PFSK-1 (cell line): Measurements from ENCODE around the gene TSPAN3.

Experiments
- FOXP2 ChIP-seq: optimal IDR thresholded peaks from 2 replicates; pipeline ENCODE3; 2011; ENCODE audit warnings: borderline replicate concordance, control low read depth, inconsistent platforms; ENCODE audit not compliant: insufficient read depth; ENCODE audit errors: extremely low read length, extremely low read depth
- POLR2AphosphoS5 ChIP-seq: IDR thresholded peaks from 2 replicates; pipeline ENCODE4 v1.6.1; 2012; ENCODE audit warnings: low read depth, mild to moderate bottlenecking, control low read depth, low read length, moderate library complexity
- SIN3A ChIP-seq: IDR thresholded peaks from 2 replicates; pipeline ENCODE4 v1.6.1; 2012; ENCODE audit warnings: mild to moderate bottlenecking, low read length, moderate library complexity, borderline replicate concordance; ENCODE audit not compliant: insufficient read depth
- TAF1 ChIP-seq: IDR thresholded peaks from 2 replicates; pipeline ENCODE4 v1.6.1; 2012; ENCODE audit warnings: low read length, control low read depth, borderline replicate concordance; ENCODE audit not compliant: insufficient read depth
- TF ChIP-seq, protein P1 (sequence below), 2 experiments: IDR thresholded peaks; 2 replicates each; pipeline versions ENCODE4 v1.6.1 to v1.8.0; 2011 to 2012; ENCODE audit warnings: low read depth in 2 of 2, low read length in 2 of 2, control low read depth in 1 of 2, inconsistent platforms in 1 of 2, mild to moderate bottlenecking in 1 of 2, moderate library complexity in 1 of 2; ENCODE audit not compliant: insufficient read depth in 1 of 2

TSPAN3 gene

DNA sequence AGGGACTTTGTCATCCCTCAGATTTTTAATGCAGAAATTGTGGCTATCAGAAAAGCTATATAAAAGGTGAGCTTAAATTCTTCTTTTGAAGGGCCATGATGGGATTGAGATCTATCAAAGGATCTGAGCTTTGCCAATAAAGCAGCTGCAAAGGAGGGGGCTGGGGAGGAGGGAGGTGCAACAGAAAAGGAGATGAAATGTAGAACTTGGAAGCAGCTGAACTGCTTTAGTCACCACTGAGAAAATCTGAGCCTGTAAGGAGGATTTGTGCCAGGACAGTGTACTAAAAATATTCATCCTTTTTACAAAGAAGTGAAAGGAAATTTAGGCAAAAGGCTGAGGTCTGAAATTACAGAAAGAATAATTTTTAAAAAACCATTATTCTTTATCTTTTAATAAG, 10.4 kb downstream of the TSPAN3 start:
- no peak for TF ChIP-seq FOXP2
- TF ChIP-seq POLR2AphosphoS5, result no peak
- no peak for TF ChIP-seq SIN3A
- no peak for TF ChIP-seq TAF1
- TF ChIP-seq, protein P1, sequence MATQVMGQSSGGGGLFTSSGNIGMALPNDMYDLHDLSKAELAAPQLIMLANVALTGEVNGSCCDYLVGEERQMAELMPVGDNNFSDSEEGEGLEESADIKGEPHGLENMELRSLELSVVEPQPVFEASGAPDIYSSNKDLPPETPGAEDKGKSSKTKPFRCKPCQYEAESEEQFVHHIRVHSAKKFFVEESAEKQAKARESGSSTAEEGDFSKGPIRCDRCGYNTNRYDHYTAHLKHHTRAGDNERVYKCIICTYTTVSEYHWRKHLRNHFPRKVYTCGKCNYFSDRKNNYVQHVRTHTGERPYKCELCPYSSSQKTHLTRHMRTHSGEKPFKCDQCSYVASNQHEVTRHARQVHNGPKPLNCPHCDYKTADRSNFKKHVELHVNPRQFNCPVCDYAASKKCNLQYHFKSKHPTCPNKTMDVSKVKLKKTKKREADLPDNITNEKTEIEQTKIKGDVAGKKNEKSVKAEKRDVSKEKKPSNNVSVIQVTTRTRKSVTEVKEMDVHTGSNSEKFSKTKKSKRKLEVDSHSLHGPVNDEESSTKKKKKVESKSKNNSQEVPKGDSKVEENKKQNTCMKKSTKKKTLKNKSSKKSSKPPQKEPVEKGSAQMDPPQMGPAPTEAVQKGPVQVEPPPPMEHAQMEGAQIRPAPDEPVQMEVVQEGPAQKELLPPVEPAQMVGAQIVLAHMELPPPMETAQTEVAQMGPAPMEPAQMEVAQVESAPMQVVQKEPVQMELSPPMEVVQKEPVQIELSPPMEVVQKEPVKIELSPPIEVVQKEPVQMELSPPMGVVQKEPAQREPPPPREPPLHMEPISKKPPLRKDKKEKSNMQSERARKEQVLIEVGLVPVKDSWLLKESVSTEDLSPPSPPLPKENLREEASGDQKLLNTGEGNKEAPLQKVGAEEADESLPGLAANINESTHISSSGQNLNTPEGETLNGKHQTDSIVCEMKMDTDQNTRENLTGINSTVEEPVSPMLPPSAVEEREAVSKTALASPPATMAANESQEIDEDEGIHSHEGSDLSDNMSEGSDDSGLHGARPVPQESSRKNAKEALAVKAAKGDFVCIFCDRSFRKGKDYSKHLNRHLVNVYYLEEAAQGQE (IDR thresholded peaks at IDR 0.05; ENCODE audit: insufficient read depth in 1 of 2, low read depth in 2 of 2, low read length in 2 of 2), result no peak

DNA sequence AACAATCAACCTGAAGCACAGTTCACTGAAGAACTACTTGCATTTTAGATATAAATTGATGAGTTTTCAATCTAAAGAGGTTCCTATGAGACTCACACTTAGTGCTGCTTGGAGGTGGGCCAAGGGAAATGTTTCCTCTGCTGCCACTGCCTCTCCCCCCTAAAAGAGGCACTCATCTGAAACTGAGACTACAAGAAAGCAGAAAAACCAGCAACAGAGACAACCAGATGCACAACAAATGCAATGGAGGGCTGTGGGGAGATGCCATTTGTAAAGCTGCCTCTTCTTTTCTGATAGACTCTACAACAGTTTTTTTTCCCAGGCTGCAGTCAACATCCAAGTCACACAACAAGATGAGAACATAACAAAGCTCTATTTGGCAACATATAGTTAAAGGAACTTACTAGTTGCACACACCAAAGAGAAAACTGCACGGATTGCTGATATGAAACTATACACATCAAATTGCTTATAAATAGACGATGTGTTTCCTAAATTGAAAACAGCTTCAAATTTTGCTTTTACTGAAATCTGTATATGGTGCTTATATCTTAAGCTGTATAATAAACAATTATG, 11.0 kb downstream of the TSPAN3 start:
- no peak for TF ChIP-seq POLR2AphosphoS5
- TF ChIP-seq, protein P1 (IDR thresholded peaks at IDR 0.05; ENCODE audit: insufficient read depth in 1 of 2, low read depth in 2 of 2, low read length in 2 of 2), result no peak
- no peak for TF ChIP-seq SIN3A
- TF ChIP-seq FOXP2, result no peak
- no peak for TF ChIP-seq TAF1

DNA sequence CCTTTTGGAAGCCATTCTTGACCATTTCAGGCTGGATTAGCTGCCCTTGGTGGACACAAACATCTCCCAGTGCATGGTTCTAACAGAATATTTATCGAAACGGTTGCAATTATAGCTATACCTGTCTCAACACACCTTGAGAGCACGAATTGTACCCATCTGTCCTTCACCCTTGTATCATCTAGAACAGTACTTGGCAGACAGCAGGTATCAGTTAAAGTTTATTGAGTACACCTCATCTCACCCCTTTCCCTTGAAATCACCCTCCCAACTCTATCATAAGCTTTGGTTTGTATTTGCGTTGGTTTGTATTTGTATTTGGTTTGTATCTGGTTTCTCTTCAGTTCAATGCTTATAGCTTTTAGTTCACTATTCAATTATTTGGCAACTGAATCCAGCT, 12.4 kb downstream of the TSPAN3 start:
- TF ChIP-seq FOXP2 (no peak), POLR2AphosphoS5 (no peak), TAF1 (no peak), SIN3A (no peak)
- TF ChIP-seq, protein P1 (IDR thresholded peaks at IDR 0.05; ENCODE audit: insufficient read depth in 1 of 2, low read depth in 2 of 2, low read length in 2 of 2), result no peak

DNA sequence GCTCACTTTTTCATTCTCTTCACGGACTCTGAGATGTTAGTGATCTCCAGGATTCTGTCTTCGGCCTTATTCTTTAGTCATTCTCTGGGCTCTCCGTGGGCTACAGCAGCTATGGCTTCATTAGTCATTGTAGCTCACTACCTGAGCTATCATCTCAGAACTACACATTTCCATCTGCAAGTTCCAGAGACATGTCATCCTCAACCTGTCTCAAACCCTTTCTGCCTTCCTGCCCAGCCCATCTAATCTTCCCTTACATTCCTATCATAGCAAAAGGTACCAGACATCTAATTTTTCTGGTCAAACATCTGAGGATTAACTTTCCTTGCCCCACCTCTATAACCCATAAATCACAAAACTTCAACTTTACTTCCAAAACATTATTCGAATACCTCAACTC, 13.2 kb downstream of the TSPAN3 start:
- no peak for TF ChIP-seq POLR2AphosphoS5

DNA sequence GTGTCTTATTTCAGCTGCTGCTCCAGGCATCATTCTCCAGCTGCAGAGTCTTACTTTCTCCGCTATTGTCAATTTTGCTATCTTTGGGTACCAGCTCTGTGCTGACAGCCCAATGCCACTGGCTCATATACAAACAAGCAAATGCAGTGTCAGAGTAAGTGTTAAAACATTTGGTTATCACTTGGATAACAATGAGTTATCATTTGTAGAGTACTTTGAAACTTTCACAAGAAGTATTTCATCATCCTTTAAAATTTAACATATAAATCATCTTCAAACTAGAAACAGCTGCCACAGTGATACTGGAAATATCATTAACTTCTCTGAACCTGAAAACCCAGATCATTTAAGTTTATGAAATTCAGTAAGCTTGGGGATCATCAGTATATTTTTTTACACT, 13.8 kb downstream of the TSPAN3 start:
- TF ChIP-seq, protein P1 (IDR thresholded peaks at IDR 0.05; ENCODE audit: insufficient read depth in 1 of 2, low read depth in 2 of 2, low read length in 2 of 2), result no peak
- TF ChIP-seq TAF1 (no peak), FOXP2 (no peak), POLR2AphosphoS5 (no peak), SIN3A (no peak)
